SK-N-MC (cell line): Measurements from ENCODE around the gene PGAM5.
"Not testable (repeated sequence)": the region's sequence is repeated elsewhere in the genome, so short reads cannot be mapped to it uniquely, and the experiment has no call there.

Experiments
- DNase-seq: peaks from one replicate; pipeline ENCODE4 v3.0.0-alpha.2; 2011; ENCODE audit warnings: low read depth, low spot score
- H3K27ac ChIP-seq: fragments of 200-600 bp; sonication (generic); 2 replicates; pipeline ENCODE4 v1.5.1; 2016; ENCODE audit warnings: mixed run types
- H3K36me3 ChIP-seq: fragments of 200-600 bp; sonication (generic); 2 replicates; pipeline ENCODE4 v1.6.1; 2017; ENCODE audit warnings: antibody characterized with exemption, low read length, mixed read lengths; ENCODE audit not compliant: insufficient read depth
- H3K4me3 ChIP-seq: fragments of 200-600 bp; sonication (generic); 2 replicates; pipeline ENCODE4 v1.5.1; 2016
- H3K9ac ChIP-seq: fragments of 200-600 bp; sonication (generic); 2 replicates; pipeline ENCODE4 v1.8.0; 2017; ENCODE audit warnings: mixed run types, mixed read lengths; ENCODE audit not compliant: insufficient read length
- H3K9me3 ChIP-seq: fragments of 200-600 bp; sonication (generic); 2 replicates; pipeline ENCODE4 v1.6.1; 2017; ENCODE audit warnings: low read depth, mild to moderate bottlenecking, antibody characterized with exemption, low read length, moderate library complexity, mixed read lengths
- EZH2 ChIP-seq: fragments of 200-600 bp; sonication (generic); IDR thresholded peaks from one replicate; pipeline ENCODE4 v1.6.1; 2017; ENCODE audit warnings: antibody characterized with exemption
- FOXP2 ChIP-seq: optimal IDR thresholded peaks from 2 replicates; pipeline ENCODE3; 2011; ENCODE audit warnings: mild to moderate bottlenecking, moderate library complexity; ENCODE audit not compliant: insufficient read depth; ENCODE audit errors: extremely low read length, control extremely low read depth
- POLR2AphosphoS5 ChIP-seq: IDR thresholded peaks from 2 replicates; pipeline ENCODE4 v1.6.1; 2012; ENCODE audit warnings: mild to moderate bottlenecking, low read depth, low read length, borderline replicate concordance

PGAM5 gene

GRCh38 chr12:132740313-132740646 lies 29.6 kb downstream of the PGAM5 start:
- H3K9ac ChIP-seq: no peak overlapping the region
- no peak overlapping the region for H3K4me3 ChIP-seq
- DNase-seq: no peak
- H3K27ac ChIP-seq: 0 out of 2 replicates have a peak overlapping the region, but pooled peaks have one; percentile 11
- H3K36me3 ChIP-seq: peaks cover 92% of the 10 kb centered on the region
- H3K9me3 ChIP-seq: no peaks in the 10 kb centered on the region
- no peak for TF ChIP-seq FOXP2
- no peak for TF ChIP-seq POLR2AphosphoS5
- TF ChIP-seq EZH2: no peak

GRCh38 chr12:132740652-132741051 lies 30.0 kb downstream of the PGAM5 start:
- Histone ChIP-seq H3K36me3 (peaks cover 92% of the 10 kb centered on the region), H3K27ac (peak overlapping the region; percentile 11; the same call in 1 of the 2 replicates), H3K4me3 (no peak overlapping the region), H3K9me3 (no peaks in the 10 kb centered on the region), H3K9ac (no peak overlapping the region)
- no peak for TF ChIP-seq POLR2AphosphoS5
- no peak for TF ChIP-seq FOXP2
- TF ChIP-seq EZH2: no peak
- DNase-seq: no peak

- Histone ChIP-seq H3K27ac (no peak overlapping the region), H3K9ac (no peak overlapping the region), H3K4me3 (no peak overlapping the region), H3K36me3 (peaks cover 95% of the 10 kb centered on the region), H3K9me3 (no peaks in the 10 kb centered on the region)
- DNase-seq: no peak
- TF ChIP-seq FOXP2 (no peak), EZH2 (no peak), POLR2AphosphoS5 (no peak)
These were observed 31.0 kb downstream of the PGAM5 start for GRCh38 chr12:132741620-132742019.

- no peak overlapping the region for H3K9ac ChIP-seq
- H3K4me3 ChIP-seq: no peak overlapping the region
- H3K36me3 ChIP-seq: peaks cover 97% of the 10 kb centered on the region
- TF ChIP-seq POLR2AphosphoS5 (no peak), EZH2 (no peak), FOXP2 (no peak)
- H3K27ac ChIP-seq: no peak overlapping the region
- no peak for DNase-seq
- H3K9me3 ChIP-seq: no peaks in the 10 kb centered on the region
These were observed 33.2 kb downstream of the PGAM5 start for GRCh38 chr12:132743831-132744230.

- no peak for DNase-seq
- no peak overlapping the region for H3K27ac ChIP-seq
- no peak overlapping the region for H3K4me3 ChIP-seq
- no peak for TF ChIP-seq POLR2AphosphoS5
- no peak for TF ChIP-seq EZH2
- no peak for TF ChIP-seq FOXP2
- H3K36me3 ChIP-seq: peaks cover 95% of the 10 kb centered on the region
- no peaks in the 10 kb centered on the region for H3K9me3 ChIP-seq
- no peak overlapping the region for H3K9ac ChIP-seq
These were observed 36.0 kb downstream of the PGAM5 start for GRCh38 chr12:132746613-132747012.

GRCh38 chr12:132747395-132747794 lies 36.8 kb downstream of the PGAM5 start:
- peaks cover 93% of the 10 kb centered on the region for H3K36me3 ChIP-seq
- TF ChIP-seq POLR2AphosphoS5 (no peak), FOXP2 (no peak), EZH2 (no peak)

GRCh38 chr12:132747896-132748295 lies 37.3 kb downstream of the PGAM5 start:
- H3K9me3 ChIP-seq: no peaks in the 10 kb centered on the region
- H3K9ac ChIP-seq: no peak overlapping the region
- no peak overlapping the region for H3K27ac ChIP-seq
- no peak for DNase-seq
- H3K36me3 ChIP-seq: peaks cover 93% of the 10 kb centered on the region
- no peak overlapping the region for H3K4me3 ChIP-seq
- no peak for TF ChIP-seq FOXP2

More at GRCh38 chr12:132747395-132747794, 36.8 kb downstream of the PGAM5 start:
- Histone ChIP-seq H3K9ac (no peak overlapping the region), H3K27ac (no peak overlapping the region), H3K9me3 (no peaks in the 10 kb centered on the region), H3K4me3 (no peak overlapping the region)
- no peak for DNase-seq

- H3K4me3 ChIP-seq: no peak overlapping the region
- TF ChIP-seq EZH2: no peak
- no peak for TF ChIP-seq POLR2AphosphoS5
- TF ChIP-seq FOXP2: no peak
- H3K9ac ChIP-seq: no peak overlapping the region
- no peak for DNase-seq
- H3K36me3 ChIP-seq: peaks cover 93% of the 10 kb centered on the region
- no peaks in the 10 kb centered on the region for H3K9me3 ChIP-seq
- no peak overlapping the region for H3K27ac ChIP-seq
These were observed 37.7 kb downstream of the PGAM5 start for GRCh38 chr12:132748319-132748718.

GRCh38 chr12:132753670-132754069 lies 43.0 kb downstream of the PGAM5 start:
- H3K9me3 ChIP-seq, H3K27ac ChIP-seq, DNase-seq, H3K4me3 ChIP-seq, H3K9ac ChIP-seq: not testable (repeated sequence)
- peaks cover 71% of the 10 kb centered on the region for H3K36me3 ChIP-seq
